GM21447 (cell line): ENCODE measurements around the gene HDAC6.
"Not testable (repeated sequence)": the region's sequence is repeated elsewhere in the genome, so short reads cannot be mapped to it uniquely, and the experiment has no call there.

Source experiments
- ATAC-seq: cut with Tn5 transposase; IDR thresholded peaks from one replicate; pipeline ENCODE4 v1.9.1; 2021; ENCODE audit not compliant: unreplicated experiment

HDAC6 gene

DNA sequence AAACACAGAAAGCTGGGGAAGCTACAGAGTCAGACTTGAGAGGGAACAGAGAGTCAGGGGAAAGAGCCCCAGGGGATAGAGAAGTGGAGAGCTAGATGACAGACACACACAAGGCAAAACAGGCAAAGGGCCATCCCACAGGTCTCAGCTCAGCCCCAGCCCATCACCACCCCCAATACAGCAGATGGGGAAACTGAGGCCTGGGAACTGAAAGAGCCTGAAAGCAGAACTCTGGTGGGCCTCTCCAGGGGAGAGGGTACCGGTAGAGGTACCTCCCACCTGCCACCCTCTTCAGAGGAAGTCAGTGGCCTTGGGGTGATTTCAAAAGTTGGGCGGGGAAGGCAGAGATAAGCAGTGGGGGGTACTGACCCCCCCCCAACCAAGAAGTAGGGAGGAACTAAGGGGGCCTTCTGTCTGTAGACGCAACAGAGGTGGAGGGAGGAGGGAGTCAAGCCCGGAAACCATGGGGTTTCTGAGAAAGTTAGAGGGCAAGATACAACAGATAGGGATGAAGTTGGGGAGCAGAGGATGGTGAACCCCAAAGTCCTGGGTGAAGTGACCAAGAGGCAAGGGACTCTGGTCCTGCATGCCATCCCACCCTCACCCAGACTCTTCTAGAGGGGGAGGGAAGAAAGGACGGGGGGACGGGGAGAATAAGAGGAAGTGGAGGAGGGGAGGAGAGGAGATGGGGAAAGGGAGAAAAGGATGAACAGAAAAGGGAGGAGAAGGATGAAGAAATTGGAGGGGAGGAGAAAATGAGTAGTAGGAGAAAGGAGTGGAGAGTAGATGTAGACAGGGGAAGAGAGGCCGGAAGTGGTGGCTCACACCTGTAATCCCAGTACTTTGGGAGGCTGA is 12.3 kb upstream of the HDAC6 start:
- no peak for ATAC-seq

DNA sequence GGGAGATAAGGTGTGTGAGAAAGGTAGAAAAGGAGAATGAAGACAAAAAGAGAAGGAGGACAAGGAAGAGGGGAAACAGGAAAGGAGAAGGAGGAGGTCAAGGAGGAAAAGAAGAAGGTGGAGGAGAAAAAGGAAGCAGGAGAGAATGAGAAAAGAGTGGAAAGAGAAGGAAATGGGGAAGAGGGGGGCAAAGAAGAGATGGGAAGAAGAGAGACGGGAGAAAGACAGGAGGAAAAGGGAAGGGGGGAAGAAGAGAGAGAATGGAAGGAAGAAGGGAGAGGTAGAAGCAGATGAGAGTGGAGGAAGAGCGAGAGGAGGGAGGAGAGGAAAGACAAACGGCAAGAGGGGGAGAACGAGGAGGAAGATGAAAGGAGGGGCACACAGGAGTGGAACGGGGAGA is 11.4 kb upstream of the HDAC6 start:
- no peak for ATAC-seq

DNA sequence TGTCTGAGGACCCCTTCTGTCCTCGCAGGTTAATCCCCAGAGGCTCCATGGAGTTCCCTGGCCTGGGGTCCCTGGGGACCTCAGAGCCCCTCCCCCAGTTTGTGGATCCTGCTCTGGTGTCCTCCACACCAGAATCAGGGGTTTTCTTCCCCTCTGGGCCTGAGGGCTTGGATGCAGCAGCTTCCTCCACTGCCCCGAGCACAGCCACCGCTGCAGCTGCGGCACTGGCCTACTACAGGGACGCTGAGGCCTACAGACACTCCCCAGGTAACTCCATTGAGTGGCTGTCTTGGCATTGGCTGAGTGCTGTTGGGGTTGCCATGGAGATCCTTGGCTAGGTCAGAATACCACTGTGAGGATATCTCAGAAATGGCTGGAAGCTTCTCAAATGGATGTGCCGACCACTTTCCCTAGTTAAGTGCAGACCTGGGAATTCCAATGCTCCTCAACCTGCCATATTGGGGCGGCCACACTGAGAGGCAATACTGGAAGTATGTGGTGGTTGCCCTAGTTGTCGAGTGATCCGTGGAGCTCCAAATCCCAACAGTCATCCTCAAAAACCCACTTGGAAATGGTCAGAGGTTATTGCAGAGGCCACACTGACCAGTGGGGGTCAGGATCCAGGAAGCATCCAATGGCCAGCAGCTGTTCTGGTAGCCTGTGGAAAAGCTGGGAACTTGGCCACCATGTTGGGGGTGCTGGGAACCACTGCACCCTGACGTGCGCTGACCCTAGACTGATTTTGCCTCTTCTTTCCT is 10.6 kb upstream of the HDAC6 start:
- ATAC-seq = no peak

DNA sequence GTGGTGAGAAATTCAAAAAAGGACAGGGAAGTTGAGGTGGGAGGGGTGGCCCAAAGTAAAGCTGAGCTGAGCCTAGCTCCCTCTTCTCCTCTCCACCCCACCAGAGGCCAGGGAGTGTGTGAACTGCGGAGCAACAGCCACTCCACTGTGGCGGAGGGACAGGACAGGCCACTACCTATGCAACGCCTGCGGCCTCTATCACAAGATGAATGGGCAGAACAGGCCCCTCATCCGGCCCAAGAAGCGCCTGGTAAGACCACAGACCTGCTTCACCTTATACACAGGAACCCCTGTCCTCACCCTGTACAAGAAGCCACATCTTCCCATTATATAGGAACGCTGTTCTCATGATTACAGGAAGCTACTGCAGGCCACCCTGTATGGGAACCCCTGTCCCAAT is 9.6 kb upstream of the HDAC6 start:
- no peak for ATAC-seq

DNA sequence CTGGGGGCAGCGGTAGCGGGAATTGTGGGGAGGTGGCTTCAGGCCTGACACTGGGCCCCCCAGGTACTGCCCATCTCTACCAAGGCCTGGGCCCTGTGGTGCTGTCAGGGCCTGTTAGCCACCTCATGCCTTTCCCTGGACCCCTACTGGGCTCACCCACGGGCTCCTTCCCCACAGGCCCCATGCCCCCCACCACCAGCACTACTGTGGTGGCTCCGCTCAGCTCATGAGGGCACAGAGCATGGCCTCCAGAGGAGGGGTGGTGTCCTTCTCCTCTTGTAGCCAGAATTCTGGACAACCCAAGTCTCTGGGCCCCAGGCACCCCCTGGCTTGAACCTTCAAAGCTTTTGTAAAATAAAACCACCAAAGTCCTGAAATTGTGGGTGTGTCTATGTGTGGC is 7.9 kb upstream of the HDAC6 start:
- no peak for ATAC-seq

DNA sequence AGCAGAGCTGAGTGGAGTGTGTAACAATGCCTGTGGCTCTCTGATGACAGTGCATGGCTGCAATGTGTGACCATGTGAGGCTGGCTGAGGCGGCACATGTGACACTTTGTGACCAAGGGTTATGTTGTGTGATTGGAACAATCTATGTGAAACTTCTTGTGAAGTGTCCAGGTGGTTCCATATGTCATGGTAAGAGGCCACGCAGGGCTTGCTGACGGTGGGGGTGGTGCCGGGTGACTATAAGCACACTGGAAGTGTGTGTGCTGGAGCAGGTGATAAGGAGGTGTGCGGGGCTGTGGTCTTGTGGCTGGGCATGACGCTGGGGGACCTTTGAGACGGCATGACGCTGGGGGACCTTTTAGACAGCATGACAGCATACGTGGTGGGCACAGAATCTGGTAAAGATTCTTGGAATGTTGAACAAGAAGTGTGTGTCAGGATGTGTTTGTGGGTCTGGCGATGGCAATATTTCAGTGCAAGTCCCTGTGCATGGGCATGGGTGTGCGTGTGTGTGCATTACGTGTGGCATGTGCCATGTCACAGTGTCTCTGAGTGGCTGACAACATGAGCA is 7.4 kb upstream of the HDAC6 start:
- ATAC-seq = no peak

DNA sequence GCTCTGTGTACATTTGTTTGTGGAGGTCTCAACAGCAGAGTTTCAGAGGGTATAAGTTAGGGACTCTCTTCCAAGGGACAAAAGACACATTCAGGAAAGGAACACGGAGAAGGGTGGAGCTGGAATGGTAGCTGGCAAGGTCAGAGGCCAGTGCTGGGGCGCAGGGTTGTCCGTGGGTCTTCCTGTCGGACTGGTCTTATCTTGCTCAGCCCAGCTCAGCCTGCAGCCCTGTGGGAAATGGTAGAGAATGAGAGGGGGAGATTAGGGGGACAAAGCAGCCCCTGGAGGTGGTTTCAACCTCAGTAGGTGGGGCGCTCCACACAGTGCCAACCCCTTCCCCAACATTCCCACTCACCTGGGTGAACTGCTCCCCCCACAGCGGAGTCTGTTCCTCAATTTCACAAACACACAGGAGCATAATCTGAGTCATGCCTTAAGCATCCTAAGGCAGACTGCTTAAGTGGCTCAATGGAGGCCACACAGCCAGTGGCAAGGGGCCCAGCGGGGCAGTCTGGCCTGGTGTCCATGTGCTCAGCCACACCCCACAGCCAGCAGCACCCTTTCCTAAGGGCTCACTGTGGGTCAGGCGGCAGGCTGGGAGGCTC is 6.9 kb upstream of the HDAC6 start:
- no peak for ATAC-seq

DNA sequence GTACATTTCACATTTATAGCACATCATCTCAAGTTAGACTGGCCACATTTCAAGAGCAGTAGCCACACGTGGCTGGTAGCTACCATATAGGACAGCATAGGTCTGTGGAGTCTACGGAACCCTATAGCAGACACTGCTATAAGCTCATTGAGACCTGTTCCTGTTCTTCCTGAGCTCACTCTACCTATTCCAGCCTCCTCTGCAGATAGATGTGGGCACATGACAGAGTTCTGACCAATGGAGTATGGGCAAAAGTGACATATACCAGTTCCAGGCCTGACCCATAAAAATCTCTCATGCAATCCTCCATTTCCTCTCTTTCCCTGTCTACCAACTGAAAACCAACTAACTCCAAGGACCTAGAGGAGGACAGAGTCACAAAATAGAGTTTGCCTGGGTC is 3.5 kb upstream of the HDAC6 start:
- ATAC-seq = no peak

DNA sequence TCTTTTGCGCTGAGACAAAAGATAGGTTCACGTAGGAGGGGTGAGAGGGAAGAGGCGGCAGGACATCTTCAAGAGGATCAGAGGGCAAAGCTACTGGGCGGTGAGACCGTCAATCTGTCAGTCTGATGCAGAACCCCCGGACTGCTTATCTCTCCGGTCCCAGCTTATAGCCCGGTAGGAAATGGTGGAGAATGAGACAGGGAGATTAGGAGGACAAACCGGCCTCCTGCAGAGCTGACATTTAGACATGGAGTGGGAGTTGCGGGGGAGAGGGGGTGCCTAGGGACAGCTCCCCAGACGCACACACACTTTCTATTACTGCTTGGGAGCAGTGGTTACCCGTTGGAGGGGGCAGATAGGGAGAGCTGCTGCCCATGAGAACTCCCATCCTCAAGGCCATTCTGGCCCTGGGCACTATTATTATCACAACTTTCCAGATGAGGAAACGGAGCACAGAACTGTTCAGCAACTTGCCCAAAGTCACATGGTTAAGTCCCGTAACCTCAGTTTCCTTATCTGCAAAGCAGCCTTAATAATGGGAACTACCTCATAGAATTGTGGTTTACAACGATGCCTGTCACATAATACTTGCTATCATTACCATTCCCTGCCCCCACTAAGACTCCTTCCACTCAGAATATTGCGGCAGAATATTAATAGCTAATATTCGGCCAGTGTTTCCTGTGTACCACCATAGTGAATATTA is 1.1 kb upstream of the HDAC6 start:
- no peak for ATAC-seq

DNA sequence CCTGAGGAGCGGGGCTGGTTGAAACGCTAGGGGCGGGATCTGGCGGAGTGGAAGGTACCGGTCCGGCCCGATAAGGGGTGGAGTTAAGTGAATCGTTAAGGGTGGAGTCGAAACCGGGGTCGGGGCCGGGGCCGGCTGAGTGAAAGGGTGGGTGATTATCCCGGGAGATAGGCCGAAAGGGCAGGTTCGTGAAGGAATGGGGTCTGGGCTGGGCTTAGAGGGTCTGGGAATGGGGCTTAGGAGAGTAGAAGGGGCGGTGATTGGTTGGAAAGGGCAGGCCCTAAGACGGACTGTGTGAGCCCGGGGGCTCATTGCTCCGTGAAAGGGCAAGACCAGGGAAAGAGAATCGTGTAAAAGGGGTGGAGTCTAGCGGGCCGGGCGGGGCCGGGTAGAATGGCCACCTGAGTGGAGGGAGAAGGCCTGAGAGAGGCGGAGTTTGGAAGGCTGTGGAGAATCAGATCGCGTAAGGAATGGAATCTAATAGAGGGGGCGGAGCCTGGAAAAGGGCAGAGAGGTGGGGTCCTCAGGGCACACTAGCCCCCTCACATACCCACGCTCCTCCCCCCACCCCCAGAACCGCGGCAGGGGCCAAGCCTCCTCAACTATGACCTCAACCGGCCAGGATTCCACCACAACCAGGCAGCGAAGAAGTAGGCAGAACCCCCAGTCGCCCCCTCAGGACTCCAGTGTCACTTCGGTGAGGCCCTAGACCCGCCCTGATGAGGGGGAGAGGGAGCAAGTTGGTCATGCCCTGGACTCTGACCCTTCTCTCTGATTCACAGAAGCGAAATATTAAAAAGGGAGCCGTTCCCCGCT is 430 bp downstream of the HDAC6 start:
- peak; percentile 44 for ATAC-seq

DNA sequence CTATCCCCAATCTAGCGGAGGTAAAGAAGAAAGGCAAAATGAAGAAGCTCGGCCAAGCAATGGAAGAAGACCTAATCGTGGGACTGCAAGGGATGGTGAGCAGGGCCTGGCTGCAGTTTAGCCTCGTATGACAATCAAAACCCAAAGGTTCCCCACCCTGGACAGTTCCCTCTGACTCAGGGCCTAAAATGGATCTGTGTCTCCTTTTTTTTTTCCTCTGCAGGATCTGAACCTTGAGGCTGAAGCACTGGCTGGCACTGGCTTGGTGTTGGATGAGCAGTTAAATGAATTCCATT is 986 bp downstream of the HDAC6 start:
- ATAC-seq = no peak

DNA sequence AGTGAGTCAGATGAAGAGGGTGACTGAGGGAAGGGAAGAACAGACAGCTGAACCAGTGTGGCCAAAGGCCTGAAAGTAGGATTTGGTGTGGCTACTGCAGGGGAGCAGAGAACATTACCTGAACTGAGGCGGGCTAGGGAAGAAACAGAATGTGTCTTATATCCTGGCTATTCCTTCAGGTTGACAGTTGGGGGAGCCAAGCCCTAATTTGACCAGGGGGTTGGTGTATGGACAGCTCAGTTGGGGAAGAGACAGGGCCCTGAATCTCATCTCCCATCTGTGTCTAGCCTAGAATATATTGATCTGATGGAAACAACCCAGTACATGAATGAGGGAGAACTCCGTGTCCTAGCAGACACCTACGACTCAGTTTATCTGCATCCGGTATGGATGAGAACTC is 4.2 kb downstream of the HDAC6 start:
- ATAC-seq = no peak

DNA sequence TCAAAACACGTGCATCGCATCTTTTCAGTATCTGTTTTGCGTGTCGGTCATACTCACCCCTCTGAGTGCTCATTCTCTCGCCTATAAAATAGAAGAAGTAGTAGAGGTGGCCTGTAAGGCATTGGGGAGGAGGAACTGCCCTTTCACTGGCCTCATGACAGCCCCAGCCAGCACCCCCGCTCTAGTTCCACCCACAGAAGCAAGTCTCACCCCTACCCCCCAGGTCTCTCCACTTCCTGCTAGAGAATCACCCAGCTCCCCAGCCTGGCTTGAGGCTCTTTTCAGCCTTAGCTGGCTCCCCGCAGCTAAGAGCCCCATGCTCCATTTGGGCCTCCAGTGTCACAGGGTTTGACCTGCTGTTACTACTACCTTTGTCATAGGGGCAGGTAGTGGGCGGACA is 11.8 kb downstream of the HDAC6 start:
- no peak for ATAC-seq

DNA sequence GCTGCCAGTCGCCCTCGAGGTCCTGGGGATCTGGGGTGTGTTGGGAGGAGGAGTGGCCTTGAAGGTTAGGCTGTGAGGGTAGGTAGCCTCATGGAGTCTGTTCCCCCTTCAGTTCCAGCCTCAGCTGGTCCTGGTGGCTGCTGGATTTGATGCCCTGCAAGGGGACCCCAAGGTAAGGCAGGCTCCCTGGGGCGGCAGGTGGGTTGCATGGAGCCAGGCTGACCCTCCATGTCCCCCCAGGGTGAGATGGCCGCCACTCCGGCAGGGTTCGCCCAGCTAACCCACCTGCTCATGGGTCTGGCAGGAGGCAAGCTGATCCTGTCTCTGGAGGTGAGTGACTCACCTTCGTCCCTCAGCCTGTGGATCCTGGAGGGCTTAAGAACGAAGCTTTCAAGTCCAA is 12.9 kb downstream of the HDAC6 start:
- ATAC-seq = no peak

DNA sequence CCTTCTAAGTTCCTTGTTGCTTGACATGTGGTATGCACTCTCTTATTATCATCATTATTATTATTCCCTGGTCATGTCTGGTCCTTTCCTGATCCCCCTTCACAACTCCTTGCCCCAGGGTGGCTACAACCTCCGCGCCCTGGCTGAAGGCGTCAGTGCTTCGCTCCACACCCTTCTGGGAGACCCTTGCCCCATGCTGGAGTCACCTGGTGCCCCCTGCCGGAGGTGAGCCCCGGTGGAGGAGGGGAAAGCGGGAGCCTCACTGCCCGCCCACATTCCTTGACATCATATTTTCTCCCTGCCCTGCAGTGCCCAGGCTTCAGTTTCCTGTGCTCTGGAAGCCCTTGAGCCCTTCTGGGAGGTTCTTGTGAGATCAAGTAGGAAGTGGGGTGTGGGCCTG is 13.4 kb downstream of the HDAC6 start:
- ATAC-seq = no peak

DNA sequence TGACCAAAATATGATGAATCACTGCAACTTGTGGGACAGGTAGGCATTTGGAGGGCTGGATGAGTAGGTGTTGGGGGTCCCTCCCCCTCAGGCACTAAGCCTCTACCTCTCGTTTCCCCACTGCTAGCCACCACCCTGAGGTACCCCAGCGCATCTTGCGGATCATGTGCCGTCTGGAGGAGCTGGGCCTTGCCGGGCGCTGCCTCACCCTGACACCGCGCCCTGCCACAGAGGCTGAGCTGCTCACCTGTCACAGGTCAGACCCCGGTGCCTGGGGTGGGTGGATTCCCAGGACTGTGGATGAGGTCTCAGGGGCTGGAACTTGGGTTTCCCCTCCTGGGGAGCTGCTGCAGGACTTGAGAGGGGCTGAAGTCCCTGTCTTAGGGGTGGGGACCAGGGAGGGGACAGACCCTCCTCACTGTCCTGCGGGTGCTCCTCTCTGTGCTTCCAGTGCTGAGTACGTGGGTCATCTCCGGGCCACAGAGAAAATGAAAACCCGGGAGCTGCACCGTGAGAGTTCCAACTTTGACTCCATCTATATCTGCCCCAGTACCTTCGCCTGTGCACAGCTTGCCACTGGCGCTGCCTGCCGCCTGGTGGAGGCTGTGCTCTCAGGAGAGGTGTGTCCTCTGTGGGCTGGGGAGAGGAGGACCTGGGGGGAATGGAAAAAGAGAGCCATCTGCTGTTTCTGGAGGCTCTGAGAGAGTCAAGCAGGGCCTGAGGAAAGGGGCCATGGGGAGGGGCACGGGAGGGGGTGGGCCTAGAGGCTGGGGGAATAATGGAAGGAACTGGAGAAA is 14.3 kb downstream of the HDAC6 start:
- no peak for ATAC-seq

DNA sequence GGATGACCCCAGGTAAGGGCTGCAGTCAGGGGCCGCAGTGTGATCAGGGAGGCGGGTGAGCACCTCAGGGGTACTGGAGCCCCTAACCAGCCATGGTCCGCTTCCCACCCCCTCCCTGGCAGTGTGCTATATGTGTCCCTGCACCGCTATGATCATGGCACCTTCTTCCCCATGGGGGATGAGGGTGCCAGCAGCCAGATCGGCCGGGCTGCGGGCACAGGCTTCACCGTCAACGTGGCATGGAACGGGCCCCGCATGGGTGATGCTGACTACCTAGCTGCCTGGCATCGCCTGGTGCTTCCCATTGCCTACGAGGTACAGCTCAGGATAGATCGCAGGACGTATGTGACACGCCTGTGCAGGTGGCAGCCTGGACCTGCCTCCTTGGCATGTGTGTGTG is 16.2 kb downstream of the HDAC6 start:
- ATAC-seq = no peak

DNA sequence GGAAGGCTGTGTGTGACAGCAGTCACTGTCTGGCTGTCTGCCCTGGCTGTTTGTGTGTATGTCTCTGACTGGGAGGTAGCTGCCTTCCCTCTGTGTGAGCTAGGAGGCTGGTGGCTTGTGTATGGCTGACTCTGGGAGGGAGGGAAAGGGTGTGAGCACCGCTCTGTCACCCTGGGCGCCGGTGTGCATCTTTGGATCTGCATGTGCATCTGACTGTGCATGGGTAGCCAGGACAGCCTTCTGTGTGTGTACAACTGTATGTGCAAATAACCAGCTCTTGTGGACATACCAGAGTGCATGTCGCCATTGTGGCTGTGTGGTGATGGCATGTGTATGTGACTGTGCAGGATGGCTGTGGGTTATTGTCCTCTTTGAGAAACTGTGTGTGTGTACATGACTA is 17.0 kb downstream of the HDAC6 start:
- no peak for ATAC-seq

DNA sequence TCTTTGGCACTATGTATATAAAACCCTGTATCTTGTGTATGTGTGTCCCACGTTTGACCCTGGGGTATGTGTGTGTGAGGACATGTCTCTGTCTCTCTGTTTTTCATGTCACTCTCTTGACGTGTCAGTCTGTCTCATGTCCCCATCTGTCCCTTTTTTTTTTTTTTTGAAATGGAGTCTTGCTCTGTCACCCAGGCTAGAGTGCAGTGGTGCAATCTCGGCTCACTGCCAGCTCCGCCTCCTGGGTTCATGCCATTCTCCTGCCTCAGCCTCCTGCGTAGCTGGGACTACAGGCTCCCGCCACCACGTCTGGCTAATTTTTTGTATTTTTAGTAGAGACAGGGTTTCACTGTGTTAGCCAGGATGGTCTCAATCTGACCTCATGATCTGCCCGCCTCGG is 17.5 kb downstream of the HDAC6 start:
- not testable (repeated sequence) for ATAC-seq

DNA sequence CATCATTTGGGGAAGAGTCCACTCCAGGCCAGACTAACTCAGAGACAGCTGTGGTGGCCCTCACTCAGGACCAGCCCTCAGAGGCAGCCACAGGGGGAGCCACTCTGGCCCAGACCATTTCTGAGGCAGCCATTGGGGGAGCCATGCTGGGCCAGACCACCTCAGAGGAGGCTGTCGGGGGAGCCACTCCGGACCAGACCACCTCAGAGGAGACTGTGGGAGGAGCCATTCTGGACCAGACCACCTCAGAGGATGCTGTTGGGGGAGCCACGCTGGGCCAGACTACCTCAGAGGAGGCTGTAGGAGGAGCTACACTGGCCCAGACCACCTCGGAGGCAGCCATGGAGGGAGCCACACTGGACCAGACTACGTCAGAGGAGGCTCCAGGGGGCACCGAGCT is 21.2 kb downstream of the HDAC6 start:
- no peak for ATAC-seq
